HK-2 (cell line): ENCODE results near the gene KCNC4.
A peak's percentile ranks its signal among the peaks of the same experiment; 100 is the strongest.

Experiments
- DNase-seq: peaks from one replicate; pipeline ENCODE4 v3.0.0-alpha.2; 2018; ENCODE audit not compliant: unreplicated experiment

KCNC4 gene

DNA sequence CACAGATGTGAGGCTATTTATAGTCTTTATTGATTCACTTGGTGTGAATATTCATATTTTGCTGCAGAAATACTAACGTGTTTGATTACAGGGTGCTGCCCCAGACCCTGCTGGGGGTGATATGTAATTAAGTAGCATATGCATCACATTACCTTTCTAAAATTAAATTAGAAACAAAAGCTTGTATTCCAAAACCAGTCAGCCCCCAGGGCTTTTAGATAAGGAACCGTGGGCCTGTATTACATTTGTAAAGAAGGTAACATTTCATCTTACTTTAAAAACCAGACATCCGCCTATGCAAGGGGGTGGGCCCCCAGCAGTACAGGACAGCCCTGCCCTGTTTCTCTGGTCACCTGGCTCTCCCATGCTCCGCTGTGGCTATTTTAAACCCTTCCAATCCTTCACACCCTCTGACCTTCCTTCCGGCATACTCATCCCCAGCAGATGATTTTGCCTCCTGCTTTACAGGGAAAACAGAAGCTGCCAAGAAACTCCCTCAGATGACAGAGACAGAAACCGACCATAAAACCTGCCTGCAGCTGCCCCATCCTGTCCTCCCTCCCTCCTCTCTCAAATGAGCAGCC lies 22.0 kb upstream of the KCNC4 start:
- no peak for DNase-seq

DNA sequence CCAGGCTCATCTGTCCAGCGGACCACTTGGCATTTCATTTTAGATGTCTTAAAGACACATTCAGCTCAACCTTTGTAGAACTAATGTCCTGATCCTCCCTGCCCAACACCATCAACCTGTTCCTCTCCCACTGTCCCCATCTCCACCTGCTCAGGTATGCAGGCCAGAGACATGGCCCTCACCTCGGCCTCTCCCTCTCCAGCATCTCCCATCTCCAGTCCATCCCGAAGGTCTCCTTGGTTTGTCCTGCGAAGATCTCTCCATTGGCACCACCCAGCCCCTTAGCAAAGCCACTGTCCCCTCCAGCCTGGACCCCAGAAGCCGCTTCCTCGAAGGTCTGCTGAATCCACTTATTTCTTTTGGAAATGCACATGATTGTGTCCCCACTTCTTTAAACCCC lies 20.9 kb upstream of the KCNC4 start:
- no peak for DNase-seq

DNA sequence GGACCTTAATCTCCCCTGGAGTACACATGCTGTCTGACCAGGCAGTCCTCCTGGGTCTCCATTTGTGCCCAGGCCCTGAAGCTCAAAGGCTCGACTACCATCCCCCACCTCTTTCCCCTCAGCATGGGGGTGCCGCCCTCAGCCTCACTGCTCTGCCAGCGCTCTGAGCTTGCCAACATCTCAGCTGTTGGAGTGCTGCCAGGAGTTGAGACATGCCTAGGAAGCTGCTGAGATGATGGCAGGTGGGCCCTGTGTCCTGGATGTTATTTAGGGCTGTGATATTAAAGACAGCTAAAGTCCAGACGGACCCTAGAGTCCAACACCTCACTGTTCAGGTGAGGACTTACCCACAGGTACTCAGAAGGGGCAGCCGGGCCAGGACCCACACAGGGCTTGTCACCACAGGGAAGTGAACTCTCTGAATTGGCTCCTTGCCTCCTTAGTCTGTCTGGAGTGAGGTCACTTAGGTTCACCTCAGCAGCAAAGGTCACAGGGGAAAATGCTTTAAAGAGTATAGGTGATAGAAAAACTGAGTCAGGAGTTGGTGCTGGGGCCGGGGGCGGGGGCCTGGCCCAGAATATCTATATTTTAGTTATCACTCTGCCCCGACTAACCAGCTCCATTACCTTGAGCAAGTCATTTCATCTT lies 19.7 kb upstream of the KCNC4 start:
- no peak for DNase-seq

DNA sequence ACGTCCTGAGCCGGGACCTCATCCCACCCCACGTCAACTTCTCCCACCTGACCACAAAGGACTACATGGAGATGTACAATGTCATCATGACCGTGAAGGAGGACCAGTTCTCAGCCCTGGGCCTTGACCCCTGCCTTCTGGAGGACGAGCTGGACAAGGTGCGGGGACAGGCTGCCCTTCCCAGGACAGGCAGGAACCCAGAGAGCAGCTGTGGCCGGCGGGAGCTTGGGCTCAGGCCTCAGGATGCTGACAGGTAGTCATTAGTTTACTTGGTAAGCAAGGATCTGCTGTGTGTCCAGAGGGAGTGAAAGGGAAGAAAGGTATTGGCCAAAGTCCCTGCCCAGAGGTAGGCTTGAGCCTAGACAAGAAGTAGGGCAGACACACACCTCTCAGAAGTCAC lies 17.6 kb upstream of the KCNC4 start:
- no peak for DNase-seq

DNA sequence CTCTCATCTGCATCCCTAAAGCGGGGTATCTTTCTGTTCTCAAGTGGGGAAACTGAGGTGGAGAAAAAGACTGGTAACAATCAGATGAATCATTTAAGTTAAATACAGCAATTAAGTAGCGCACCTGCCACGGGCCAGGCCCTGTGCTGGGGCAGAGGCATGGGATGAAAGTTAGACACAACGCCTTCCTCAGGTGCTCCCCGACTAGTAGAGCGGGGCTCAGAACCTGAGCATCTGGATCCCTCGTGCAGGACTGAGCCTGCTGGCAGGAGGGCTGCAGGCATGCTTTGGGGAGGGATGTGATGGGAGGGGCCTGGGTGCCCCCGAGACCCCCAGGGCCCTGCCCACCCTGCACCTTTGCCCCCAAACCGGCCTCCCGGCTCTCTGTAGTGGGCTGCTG lies 14.9 kb upstream of the KCNC4 start:
- no peak for DNase-seq

DNA sequence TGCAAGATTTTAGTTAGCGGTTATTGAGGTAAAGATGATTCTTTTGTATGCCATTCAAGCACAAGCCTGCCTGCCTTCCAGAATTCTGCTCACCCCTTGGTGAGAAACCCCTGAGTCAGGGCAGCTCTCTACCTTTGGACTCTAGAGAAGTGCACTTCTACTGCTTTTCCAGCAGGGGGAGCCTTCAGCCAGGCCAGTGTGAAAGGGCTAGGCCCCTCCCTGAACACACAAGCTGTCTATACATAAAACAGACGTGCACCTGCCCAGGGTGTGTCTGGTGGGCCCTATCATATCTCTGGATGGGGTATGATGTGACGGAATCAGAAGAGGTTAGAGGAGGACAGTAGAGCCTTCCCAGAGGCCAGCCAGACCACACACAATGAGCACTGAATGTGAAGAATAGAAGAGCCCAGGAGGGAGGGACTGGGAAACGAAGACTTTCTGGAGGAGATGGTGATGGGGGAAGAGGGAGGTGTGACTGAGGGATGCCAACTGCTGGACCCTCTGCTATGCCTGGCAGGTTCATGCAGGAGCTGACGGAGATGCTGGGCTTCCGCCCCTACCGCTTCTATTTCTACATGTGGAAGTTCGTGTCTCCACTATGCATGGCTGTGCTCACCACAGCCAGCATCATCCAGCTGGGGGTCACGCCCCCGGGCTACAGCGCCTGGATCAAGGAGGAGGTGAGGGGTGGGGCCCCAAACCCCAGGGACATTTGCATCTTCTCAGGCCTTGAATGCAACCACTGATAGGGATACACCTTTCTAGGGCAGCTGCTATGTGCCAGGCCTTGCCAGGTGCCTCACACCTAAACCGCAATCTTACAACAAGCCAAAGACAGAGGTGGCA lies 13.0 kb upstream of the KCNC4 start:
- peak; percentile 30 for DNase-seq

DNA sequence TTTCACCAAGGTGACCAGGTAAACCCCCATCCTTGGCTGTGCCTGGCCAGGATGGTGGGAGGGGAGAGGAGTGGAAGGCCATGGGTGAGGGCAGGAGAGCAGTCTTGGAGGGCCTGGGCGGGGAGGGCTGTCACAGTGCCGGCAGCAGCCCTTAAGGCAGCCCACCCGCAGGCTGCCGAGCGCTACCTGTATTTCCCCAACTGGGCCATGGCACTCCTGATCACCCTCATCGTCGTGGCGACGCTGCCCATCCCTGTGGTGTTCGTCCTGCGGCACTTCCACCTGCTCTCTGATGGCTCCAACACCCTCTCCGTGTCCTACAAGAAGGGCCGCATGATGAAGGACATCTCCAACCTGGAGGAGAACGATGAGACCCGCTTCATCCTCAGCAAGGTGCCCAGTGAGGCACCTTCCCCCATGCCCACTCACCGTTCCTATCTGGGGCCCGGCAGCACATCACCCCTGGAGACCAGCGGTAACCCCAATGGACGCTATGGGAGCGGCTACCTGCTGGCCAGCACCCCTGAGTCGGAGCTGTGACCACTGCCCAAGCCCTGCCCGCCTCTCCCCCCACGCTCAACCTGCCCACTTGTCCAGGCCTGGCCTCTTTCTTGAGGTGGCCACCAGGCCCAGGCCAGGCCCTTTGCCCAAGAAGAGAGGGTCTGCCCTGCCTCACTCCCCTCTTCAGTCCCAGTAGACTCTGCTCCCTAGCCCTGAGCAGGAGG lies 12.0 kb upstream of the KCNC4 start:
- no peak for DNase-seq

DNA sequence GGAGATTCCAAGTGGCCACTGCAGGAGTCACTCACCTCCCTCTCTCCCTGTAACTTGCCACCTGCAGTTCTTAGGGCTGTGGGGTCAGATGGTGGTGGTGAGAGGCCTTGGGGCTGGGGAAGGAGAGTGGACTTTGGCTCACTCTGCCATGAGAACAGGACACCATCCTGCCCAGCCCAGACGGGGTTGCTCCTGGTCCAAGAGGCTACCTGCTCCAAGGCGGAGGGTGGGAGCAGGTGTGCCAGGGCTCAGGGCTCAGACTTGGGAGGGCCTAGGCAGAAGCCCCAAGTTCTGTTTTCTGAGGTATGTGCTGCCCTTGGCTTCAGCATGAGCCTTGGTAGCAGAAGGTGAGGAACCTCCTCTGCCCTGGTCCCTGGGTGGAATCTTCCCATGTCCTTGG lies 11.4 kb upstream of the KCNC4 start:
- no peak for DNase-seq

DNA sequence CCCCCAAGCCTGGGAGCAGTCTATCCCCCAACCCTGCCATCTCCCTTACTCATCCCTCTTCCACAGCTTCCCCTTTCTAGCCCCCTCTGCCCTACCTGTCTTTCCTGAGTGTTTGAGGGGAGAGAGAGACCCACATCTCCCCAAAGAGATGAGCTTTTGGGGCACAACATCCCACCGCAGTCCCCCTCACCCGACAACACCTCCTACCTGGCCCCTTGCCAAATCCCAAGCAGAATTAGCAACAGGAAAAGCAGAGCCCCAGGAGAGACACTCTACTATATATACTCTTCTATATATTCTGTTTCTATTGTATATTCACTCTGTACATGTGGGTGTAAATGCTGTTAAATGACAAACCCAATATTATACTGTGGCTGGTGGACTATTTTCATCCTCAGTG lies 9.9 kb upstream of the KCNC4 start:
- no peak for DNase-seq

DNA sequence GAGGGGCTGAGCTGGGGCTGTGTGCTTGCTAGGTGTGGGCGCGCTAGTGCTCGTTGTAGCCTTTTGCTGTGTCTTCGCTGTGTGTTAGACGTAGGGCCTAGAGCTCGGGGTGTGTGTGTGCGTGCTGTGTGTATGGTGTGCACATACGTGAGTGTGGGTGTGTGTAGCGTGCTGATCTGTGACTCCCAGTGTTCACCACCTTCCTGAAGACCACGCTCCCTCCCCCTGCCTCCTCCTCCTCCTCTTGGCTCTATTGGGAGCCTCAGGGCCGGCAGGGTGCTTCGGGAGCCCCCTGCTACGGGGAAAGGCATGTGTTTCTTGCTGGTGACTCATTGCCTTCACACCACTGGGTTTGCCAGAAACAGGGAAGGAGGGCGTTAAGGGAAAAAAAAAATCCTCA lies 9.4 kb upstream of the KCNC4 start:
- DNase-seq, result no peak

DNA sequence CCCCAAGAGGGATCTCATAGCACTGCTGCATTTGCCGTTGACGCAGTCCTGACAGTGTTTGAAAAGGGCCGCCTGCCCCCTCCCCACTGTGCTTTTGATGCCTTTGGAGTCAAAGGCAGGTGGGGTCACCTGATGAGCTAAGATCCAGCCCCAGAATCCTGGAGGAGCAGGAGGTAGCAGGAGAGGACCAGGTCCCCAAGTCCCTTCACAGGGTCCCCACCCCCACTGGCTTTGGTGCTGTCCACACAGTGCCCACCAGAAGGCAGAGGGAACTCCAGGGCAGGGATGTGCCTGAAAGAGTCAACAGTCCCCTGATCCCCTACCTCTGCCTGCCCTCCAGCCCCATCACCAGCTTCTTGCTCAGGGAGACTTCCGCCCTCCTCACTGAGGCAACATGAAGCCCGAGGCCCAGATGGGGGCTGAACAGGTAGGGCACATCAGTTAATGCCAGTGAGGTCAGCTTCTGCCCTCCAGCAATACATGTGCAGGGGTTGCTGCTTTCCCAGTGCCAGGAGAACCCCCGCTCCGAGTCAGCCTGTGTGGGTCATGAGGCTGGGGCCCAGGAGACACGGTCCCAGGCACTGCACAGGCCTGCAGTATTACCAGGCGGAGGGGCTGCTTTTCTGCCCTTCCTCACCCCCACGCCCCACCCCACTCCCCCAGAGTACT lies 8.8 kb upstream of the KCNC4 start:
- no peak for DNase-seq

DNA sequence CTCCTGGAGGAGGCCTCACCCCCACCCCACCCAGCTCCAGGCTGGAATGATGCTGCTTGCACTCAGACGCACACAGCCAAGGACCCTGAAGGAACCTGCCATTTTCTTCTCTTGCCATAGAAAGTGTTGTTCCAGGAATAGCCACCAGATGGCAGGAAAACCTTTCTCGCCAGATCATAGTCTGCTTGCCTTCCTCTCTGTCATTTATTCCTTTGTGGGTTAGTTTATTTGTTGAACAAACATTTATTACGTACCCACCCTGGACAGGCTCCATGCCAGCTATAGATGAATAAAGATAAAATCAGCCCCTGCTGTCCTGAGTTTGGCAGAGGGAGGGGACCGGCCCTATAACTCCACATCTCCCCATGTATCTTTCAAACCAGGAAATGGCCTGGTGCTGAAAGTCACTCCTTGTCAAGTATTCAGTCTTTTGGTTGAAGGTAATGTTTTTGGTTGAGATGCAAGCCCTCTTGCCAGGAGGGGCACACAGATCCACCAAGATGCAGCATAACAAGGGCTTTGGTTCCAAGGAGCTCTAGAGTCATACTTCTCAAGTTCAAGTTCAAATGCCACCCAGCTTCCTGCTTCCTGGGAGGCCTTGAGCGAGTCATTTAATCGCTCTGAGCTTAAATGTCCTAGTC lies 7.0 kb upstream of the KCNC4 start:
- peak; percentile 48 for DNase-seq

DNA sequence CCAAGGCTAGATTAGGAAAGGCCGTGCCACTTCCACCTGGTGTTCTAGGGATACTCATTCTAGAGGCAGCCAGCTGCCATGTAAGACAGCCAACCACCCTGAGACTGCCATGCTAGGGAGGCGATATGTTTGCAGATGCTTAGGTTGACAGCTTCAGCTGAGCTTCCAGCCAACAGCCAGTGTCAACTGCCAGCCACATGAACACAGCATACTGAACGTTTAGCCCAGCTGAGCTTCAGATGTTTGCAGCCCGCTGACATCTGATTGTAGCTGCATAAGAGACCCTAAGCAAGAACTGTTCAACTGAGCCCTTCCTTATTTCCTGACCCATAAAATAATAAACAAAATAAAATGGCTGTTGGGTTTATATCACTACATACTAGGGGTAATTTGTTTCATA lies 5.0 kb upstream of the KCNC4 start:
- no peak for DNase-seq

DNA sequence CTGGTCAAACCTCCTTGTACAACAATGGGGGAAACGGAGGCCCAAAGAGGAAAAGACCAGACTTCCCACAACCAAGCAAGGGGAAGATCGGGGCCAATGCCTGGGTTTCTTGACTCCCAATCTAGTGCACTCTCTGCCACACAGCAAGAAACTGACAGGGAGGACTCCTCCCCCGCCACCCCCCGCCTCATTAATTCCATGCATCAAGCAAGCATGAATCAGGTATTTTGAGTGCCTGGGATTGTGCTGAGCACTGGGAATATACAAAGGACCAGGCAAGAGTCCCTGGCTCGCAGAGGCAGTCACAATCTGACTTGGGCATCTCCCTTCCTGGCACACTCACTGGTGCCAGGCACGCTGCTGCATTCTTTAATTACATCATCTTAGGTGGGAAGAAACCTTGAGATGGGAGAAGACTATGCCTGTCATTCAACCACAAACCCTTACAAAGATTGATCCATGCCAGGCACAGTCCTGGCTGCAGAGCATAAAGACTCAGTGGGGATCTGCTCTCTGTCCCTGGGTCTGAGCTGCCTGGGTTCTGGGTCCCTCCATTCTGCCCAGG lies 4.4 kb upstream of the KCNC4 start:
- DNase-seq, result no peak

DNA sequence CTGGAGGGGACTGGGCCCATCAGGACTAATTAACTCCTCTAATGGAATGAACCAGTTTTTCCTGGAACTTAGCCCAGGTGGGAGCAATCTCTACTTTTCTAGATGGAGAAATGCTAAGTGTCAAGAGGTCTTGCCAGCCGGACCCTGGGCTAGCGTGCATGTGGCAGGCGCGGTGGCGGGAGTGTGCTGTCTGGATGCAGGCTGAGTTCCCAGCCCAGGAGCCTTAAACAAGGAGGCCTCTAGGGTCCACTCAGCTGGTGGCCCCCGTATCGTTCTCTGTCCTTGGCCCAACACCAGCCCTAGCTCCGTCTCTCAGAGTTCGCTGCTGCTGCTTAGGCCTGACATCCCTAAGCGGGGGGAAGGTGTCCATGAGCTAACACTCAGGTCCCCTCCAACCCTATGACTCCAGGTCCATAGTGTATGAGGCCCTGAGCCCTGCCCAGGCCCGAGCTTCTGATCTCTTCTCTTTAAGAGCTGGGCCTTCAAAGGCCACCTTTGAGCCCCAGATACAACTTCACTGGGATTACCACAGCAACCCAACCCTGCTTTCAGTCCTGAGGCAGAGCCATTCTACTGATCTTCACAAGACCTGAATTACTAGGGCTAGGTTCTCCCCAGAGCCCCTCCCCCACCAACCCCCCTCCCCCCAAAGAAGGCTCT lies 3.7 kb upstream of the KCNC4 start:
- no peak for DNase-seq

DNA sequence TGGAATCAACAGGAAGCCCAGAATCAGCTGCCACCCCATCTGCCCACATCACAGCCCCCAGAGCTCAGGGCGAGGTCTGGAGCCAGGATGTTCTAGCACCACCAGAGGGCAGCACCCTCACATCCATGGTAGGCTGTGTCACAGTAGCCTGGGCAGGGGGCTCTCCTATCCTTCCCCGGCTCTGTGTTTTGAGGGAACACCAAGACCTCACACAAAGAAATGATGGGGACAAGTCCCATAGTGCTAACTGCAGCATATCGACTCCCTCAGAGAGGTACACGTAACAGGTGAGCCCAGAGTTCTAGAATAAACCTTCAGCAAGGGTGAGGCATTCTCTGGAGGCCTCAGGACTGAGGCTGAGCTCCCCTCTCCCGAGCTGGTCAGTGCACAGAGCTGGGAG lies 2.3 kb upstream of the KCNC4 start:
- peak; percentile 46 for DNase-seq

DNA sequence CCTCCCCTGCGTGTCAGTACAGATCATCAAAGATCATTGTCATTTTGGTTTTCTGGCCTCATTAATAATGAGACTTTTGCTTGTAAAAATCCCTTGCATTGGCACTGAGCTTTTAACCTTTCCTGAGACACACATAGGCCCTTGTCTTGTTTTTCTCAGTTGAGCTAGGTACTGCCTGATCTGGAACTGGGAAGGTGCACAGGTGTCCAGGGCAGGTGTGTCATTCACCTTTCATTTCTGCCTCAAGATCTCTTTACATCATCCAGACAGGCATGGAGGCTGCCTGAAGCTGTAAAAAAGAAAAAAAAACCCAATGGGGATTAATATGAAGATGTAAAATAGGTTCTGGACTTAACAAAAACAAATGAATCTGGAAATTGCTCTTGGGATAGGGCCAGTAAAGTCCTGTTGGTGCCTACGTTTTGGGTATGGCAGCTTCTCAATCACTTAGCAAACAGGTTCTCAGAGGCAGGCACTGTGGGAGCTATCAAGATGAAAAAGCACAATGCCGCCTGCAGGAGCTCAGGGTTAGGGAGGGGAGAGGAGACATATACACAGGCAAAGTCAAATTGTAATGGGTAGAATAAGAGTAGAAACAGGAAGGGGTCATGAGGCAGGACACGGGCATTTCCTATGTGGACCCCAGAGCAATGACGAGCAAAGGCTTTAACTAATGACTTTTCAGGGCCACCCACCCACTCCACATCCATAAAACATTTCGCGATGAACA lies 1.0 kb upstream of the KCNC4 start:
- DNase-seq, result no peak

DNA sequence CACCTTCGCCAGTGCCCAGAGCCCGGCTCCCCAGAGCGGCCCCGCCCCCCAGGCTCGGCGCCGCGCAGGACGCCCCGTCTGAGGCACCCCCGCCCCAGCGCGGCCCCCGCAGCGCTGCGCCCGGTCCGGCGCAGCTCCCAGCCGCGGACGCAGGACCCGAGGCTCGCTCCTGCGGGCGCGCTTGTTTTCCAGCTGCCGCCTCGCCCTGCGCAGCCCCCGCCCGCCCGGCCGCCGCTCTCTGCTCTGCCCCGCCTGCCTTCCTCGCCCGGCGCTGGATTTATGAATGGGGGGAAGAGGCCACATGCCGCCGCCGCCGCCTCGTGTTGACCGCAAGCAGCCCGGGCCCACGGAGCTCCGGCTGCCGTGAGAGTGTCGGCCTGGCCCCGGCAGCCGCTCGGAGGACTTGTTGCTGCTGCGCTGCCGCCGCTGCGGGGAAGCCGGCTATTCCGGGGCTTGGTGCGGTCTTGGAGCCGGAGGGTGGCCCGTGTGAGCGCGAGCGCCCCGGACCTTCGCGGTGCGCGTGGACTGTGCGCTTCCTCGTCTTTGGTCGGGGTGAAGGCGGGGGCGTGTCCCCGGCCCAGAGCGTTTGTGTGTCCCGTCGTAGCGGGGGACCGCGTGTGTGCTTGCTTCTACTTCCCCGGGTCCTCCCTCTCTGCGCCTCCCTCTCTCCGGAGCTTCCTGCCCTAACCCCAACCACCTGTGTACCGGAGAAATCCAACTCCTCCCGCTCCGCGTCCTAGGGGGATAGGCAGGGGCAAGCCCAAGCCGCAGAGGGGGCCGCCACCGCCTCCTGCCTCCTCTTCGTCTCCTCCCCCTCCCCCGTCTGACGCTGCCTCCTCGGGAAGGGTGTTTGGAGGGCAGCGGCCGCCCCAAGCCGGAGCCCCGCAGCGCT lies 736 bp downstream of the KCNC4 start:
- peak; percentile 25 for DNase-seq
